GM12892 (cell line): ENCODE results near the gene TRAPPC4.
A peak's percentile ranks its signal among the peaks of the same experiment; 100 is the strongest.

Source experiments
- POLR2A ChIP-seq: IDR thresholded peaks from 2 replicates; pipeline ENCODE4 v1.6.1; 2011; ENCODE audit warnings: low read depth, low read length, control low read depth
- POLR2AphosphoS5 ChIP-seq: IDR thresholded peaks from 2 replicates; pipeline ENCODE4 v1.6.1; 2011; ENCODE audit warnings: low read depth, low read length, control low read depth
- TAF1 ChIP-seq: IDR thresholded peaks from 2 replicates; pipeline ENCODE4 v1.6.1; 2011; ENCODE audit warnings: low read depth, mild to moderate bottlenecking, control low read depth, low read length, borderline replicate concordance

- TF ChIP-seq TAF1 (no peak), POLR2A (peak; percentile 82), POLR2AphosphoS5 (peak; percentile 60)
These were observed 4.2 kb upstream of the TRAPPC4 start for GRCh38 chr11:119014209-119014924.
